ENCODE results near the gene TAF9B.
"Not testable (repeated sequence)": the region's sequence is repeated elsewhere in the genome, so short reads cannot be mapped to it uniquely, and the experiment has no call there.

Gene TAF9B

GRCh38 chrX:78139160-78140123, at the start of gene TAF9B:
TAF9B (minus strand) TSS chrX:78139650; CDS start chrX:78139611, 39 bp downstream.
- H3K27me3 ChIP-seq (ENCODE audit: control insufficient read depth, insufficient read depth, low read length) = no peaks in the 10 kb centered on the region
- H3K27ac ChIP-seq (ENCODE audit: low read length) = no peak within 1 kb of the TSS
- H3K36me3 ChIP-seq (ENCODE audit: control insufficient read depth, insufficient read depth, low read length) = no peaks in the 10 kb centered on the region
- no peaks in the 10 kb centered on the region for H3K9me3 ChIP-seq (ENCODE audit: control insufficient read depth, insufficient read depth, low read length)
- peak; percentile 13 for DNase-seq (ENCODE audit: low read depth, low spot score)
- H3K4me3 ChIP-seq (ENCODE audit: low read length) = peak within 1 kb of the TSS; percentile 93
- WGBS (ENCODE audit: insufficient coverage, insufficient read length) = no CpG with 5 or more reads among the region's 59 CpGs
- H3K4me1 ChIP-seq (ENCODE audit: control insufficient read depth, insufficient read depth, low read length) = no peaks in the 10 kb centered on the region

- H3K4me3 ChIP-seq (ENCODE audit: low read length) = no peak overlapping the region
- no peaks in the 10 kb centered on the region for H3K36me3 ChIP-seq (ENCODE audit: control insufficient read depth, insufficient read depth, low read length)
- no peak overlapping the region for H3K27ac ChIP-seq (ENCODE audit: low read length)
- DNase-seq (ENCODE audit: low read depth, low spot score) = no peak
- H3K4me1 ChIP-seq (ENCODE audit: control insufficient read depth, insufficient read depth, low read length) = no peaks in the 10 kb centered on the region
- H3K27me3 ChIP-seq (ENCODE audit: control insufficient read depth, insufficient read depth, low read length) = no peaks in the 10 kb centered on the region
- WGBS (ENCODE audit: insufficient coverage, insufficient read length) = no CpG with 5 or more reads among the region's 7 CpGs
- H3K9me3 ChIP-seq (ENCODE audit: control insufficient read depth, insufficient read depth, low read length) = no peaks in the 10 kb centered on the region
Observed at GRCh38 chrX:78182881-78183280, 43.4 kb upstream of the TAF9B start.

- no peak for DNase-seq (ENCODE audit: low read depth, low spot score)
- Histone ChIP-seq H3K27ac (ENCODE audit: low read length) (no peak overlapping the region), H3K27me3 (ENCODE audit: control insufficient read depth, insufficient read depth, low read length) (no peaks in the 10 kb centered on the region), H3K4me1 (ENCODE audit: control insufficient read depth, insufficient read depth, low read length) (no peaks in the 10 kb centered on the region), H3K36me3 (ENCODE audit: control insufficient read depth, insufficient read depth, low read length) (no peaks in the 10 kb centered on the region), H3K4me3 (ENCODE audit: low read length) (no peak overlapping the region), H3K9me3 (ENCODE audit: control insufficient read depth, insufficient read depth, low read length) (no peaks in the 10 kb centered on the region)
Observed at GRCh38 chrX:78181307-78181706, 41.9 kb upstream of the TAF9B start.

GRCh38 chrX:78168065-78168464, 28.6 kb upstream of the TAF9B start:
- Histone ChIP-seq H3K27ac (ENCODE audit: low read length) (no peak overlapping the region), H3K36me3 (ENCODE audit: control insufficient read depth, insufficient read depth, low read length) (no peaks in the 10 kb centered on the region), H3K4me1 (ENCODE audit: control insufficient read depth, insufficient read depth, low read length) (no peaks in the 10 kb centered on the region), H3K4me3 (ENCODE audit: low read length) (no peak overlapping the region), H3K9me3 (ENCODE audit: control insufficient read depth, insufficient read depth, low read length) (no peaks in the 10 kb centered on the region), H3K27me3 (ENCODE audit: control insufficient read depth, insufficient read depth, low read length) (no peaks in the 10 kb centered on the region)
- DNase-seq (ENCODE audit: low read depth, low spot score) = no peak

GRCh38 chrX:78165425-78165824, 26.0 kb upstream of the TAF9B start:
- no peaks in the 10 kb centered on the region for H3K4me1 ChIP-seq (ENCODE audit: control insufficient read depth, insufficient read depth, low read length)
- no peak overlapping the region for H3K4me3 ChIP-seq (ENCODE audit: low read length)
- no peak for DNase-seq (ENCODE audit: low read depth, low spot score)
- no peaks in the 10 kb centered on the region for H3K27me3 ChIP-seq (ENCODE audit: control insufficient read depth, insufficient read depth, low read length)
- no peak overlapping the region for H3K27ac ChIP-seq (ENCODE audit: low read length)
- no peaks in the 10 kb centered on the region for H3K9me3 ChIP-seq (ENCODE audit: control insufficient read depth, insufficient read depth, low read length)
- no CpG with 5 or more reads among the region's 1 CpG for WGBS (ENCODE audit: insufficient coverage, insufficient read length)
- H3K36me3 ChIP-seq (ENCODE audit: control insufficient read depth, insufficient read depth, low read length) = no peaks in the 10 kb centered on the region

- not testable (repeated sequence) for H3K36me3 ChIP-seq (ENCODE audit: control insufficient read depth, insufficient read depth, low read length); H3K4me1 ChIP-seq (ENCODE audit: control insufficient read depth, insufficient read depth, low read length); H3K9me3 ChIP-seq (ENCODE audit: control insufficient read depth, insufficient read depth, low read length); H3K4me3 ChIP-seq (ENCODE audit: low read length); H3K27ac ChIP-seq (ENCODE audit: low read length); DNase-seq (ENCODE audit: low read depth, low spot score); H3K27me3 ChIP-seq (ENCODE audit: control insufficient read depth, insufficient read depth, low read length)
- no CpG with 5 or more reads among the region's 4 CpGs for WGBS (ENCODE audit: insufficient coverage, insufficient read length)
Observed at GRCh38 chrX:78163175-78163574, 23.7 kb upstream of the TAF9B start.

- DNase-seq (ENCODE audit: low read depth, low spot score); H3K36me3 ChIP-seq (ENCODE audit: control insufficient read depth, insufficient read depth, low read length); H3K4me3 ChIP-seq (ENCODE audit: low read length); H3K9me3 ChIP-seq (ENCODE audit: control insufficient read depth, insufficient read depth, low read length); H3K27ac ChIP-seq (ENCODE audit: low read length); H3K27me3 ChIP-seq (ENCODE audit: control insufficient read depth, insufficient read depth, low read length); H3K4me1 ChIP-seq (ENCODE audit: control insufficient read depth, insufficient read depth, low read length): not testable (repeated sequence)
- no CpG with 5 or more reads among the region's 4 CpGs for WGBS (ENCODE audit: insufficient coverage, insufficient read length)
Observed at GRCh38 chrX:78160711-78161110, 21.3 kb upstream of the TAF9B start.

GRCh38 chrX:78157846-78158245, 18.4 kb upstream of the TAF9B start:
- not testable (repeated sequence) for DNase-seq (ENCODE audit: low read depth, low spot score); H3K4me1 ChIP-seq (ENCODE audit: control insufficient read depth, insufficient read depth, low read length); H3K4me3 ChIP-seq (ENCODE audit: low read length); H3K27me3 ChIP-seq (ENCODE audit: control insufficient read depth, insufficient read depth, low read length); H3K9me3 ChIP-seq (ENCODE audit: control insufficient read depth, insufficient read depth, low read length); H3K27ac ChIP-seq (ENCODE audit: low read length); H3K36me3 ChIP-seq (ENCODE audit: control insufficient read depth, insufficient read depth, low read length)
- no CpG with 5 or more reads among the region's 10 CpGs for WGBS (ENCODE audit: insufficient coverage, insufficient read length)

- DNase-seq (ENCODE audit: low read depth, low spot score); H3K27me3 ChIP-seq (ENCODE audit: control insufficient read depth, insufficient read depth, low read length); H3K9me3 ChIP-seq (ENCODE audit: control insufficient read depth, insufficient read depth, low read length); H3K27ac ChIP-seq (ENCODE audit: low read length); H3K4me3 ChIP-seq (ENCODE audit: low read length); H3K4me1 ChIP-seq (ENCODE audit: control insufficient read depth, insufficient read depth, low read length); H3K36me3 ChIP-seq (ENCODE audit: control insufficient read depth, insufficient read depth, low read length): not testable (repeated sequence)
- WGBS (ENCODE audit: insufficient coverage, insufficient read length) = no CpG with 5 or more reads among the region's 2 CpGs
Observed at GRCh38 chrX:78157373-78157772, 17.9 kb upstream of the TAF9B start.

GRCh38 chrX:78147002-78147540, 7.6 kb upstream of the TAF9B start:
- not testable (repeated sequence) for DNase-seq (ENCODE audit: low read depth, low spot score); H3K36me3 ChIP-seq (ENCODE audit: control insufficient read depth, insufficient read depth, low read length); H3K27me3 ChIP-seq (ENCODE audit: control insufficient read depth, insufficient read depth, low read length); H3K4me1 ChIP-seq (ENCODE audit: control insufficient read depth, insufficient read depth, low read length); H3K27ac ChIP-seq (ENCODE audit: low read length); H3K4me3 ChIP-seq (ENCODE audit: low read length); H3K9me3 ChIP-seq (ENCODE audit: control insufficient read depth, insufficient read depth, low read length)
- WGBS (ENCODE audit: insufficient coverage, insufficient read length) = no CpG with 5 or more reads among the region's 5 CpGs

GRCh38 chrX:78140206-78140605, 756 bp upstream of the TAF9B start:
- no CpG with 5 or more reads among the region's 9 CpGs for WGBS (ENCODE audit: insufficient coverage, insufficient read length)
- no peak for DNase-seq (ENCODE audit: low read depth, low spot score)
- H3K36me3 ChIP-seq (ENCODE audit: control insufficient read depth, insufficient read depth, low read length) = no peaks in the 10 kb centered on the region
- H3K9me3 ChIP-seq (ENCODE audit: control insufficient read depth, insufficient read depth, low read length) = no peaks in the 10 kb centered on the region
- no peak overlapping the region for H3K4me3 ChIP-seq (ENCODE audit: low read length)
- H3K27ac ChIP-seq (ENCODE audit: low read length) = no peak overlapping the region
- no peaks in the 10 kb centered on the region for H3K4me1 ChIP-seq (ENCODE audit: control insufficient read depth, insufficient read depth, low read length)
- no peaks in the 10 kb centered on the region for H3K27me3 ChIP-seq (ENCODE audit: control insufficient read depth, insufficient read depth, low read length)

Measured in iPS DF 6.9 (cell line).